Right ventricle myocardium superior (tissue), 1 donor: ENCODE measurements around the gene EPO. TPM values are rescaled to one million over a fixed set of nuclear protein-coding genes. Genes with fewer than 3 reads are reported as not detected.

Source experiments
- ATAC-seq: fragments of 200-7000 bp; cut with Tn5 transposase; one replicate; pipeline ENCODE4 v1.9.1; 2020; ENCODE audit warnings: mild to moderate bottlenecking; ENCODE audit not compliant: poor library complexity
- DNase-seq: peaks from one replicate; pipeline ENCODE4 v3.0.0-alpha.2; 2020
- intact Hi-C: fragments of 100-400 bp; cut with DNase I; formaldehyde crosslinking; loops from one replicate; pipeline ENCODE4 v1.11.2; 2022
- total RNA-seq: library from RNA; stranded (reverse); fragmentation: NEBNext Ultra II Directional; extraction: Animal tissue kit (Norgen Biotek cat#: 25700); gene quantifications from one replicate; pipeline ENCODE4 v1.2.1, GENCODE V29; 2021
- donor health status: DM: no; HTN: yes; CAD: no; lungs with severe emphysema.

The EPO gene
- total RNA-seq, 1 donor from 2014 or later = not detected

DNA sequence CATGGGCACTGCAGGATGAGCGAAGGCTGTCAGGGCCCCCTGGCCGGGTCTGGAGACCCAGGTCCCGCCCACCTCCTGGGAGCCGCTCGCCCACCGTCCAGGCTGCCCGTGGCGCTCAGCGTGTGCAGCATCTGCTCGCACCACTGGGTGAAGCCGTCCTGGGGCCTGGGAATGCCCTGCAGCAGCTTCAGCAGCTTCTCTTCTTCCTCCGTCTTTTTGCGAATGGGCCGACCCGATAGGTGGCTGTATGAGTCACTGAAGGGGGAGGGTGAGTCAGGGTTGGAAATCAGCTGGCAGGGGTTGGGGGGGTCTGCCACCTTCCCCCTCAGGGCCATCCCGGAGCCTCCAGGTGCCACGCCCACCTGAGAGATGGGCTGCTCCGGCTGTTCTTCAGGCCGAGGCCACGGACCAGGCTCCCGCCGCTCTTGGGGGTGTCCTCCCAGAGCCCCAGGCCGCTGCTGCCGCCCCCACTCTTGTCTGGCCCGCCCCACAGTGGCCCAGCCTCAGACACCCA is 38.0 kb upstream of the EPO start:
- ATAC-seq (no peak), DNase-seq (no peak)
- intact Hi-C loops = no loop called here

DNA sequence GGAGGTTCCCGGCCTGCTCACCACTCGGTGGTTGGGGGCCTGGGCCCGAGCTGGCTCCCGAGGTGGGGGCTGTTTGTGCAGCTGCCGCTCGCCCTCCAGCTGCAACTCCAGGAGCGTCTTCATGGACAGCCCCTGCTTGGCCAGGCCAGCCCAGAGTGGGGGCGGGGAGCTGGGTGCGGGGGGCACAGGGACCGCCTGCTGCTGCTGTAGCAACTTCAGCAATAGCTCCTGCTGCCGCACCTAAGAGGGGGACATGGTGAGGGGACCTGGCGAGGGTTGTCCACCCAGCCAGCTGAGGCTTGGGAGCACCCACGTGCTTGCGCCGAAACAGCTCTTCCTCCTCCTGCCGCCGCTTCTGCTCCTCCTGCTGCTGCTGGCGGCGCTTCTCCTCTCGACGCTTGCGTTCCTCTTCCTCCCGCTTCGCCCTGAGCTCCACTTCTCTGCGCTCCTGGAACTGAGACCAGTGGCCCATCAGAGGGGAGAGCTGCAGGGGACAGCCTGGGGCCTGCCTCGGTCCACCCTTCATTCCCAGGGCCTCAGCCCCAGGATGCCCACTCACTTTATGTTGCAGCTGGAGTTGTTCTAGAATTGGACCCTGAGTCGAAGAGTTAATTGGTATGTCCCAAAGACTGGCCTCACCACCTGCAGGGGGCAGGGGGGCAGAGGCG is 37.1 kb upstream of the EPO start:
- no peak for DNase-seq
- ATAC-seq = no peak
- intact Hi-C loops = no loop called here

GRCh38 chr7:100683659-100684533 is 36.4 kb upstream of the EPO start:
- ATAC-seq = no peak
- intact Hi-C loops = no loop called here
- no peak for DNase-seq

DNA sequence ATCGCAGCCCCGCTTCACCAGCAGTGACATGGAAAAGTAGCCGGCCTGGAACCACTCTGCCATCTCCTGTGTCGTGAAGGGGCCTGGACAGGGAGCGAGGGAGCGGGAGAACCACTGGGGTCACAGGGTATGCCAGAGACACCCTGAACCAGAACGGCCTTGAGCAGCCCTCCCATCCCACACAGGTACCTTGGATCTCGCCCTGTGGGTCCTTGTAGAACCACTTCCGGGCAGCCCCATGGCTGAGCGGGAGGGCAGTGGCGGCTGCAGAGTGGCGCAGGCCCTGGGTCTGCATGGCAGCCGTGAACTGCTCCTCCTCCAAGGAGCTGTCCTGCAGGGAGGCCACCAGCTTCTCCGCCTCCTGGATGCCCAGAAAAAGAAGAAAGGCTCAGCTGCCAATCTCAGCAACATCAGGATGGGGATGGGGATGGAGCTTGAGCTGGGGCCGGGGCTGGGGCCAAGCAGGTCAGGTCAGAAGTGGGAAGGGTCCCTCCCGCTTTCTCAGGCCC is 35.7 kb upstream of the EPO start:
- intact Hi-C loops = no loop called here
- ATAC-seq = no peak
- no peak for DNase-seq

GRCh38 chr7:100685049-100685605 is 35.1 kb upstream of the EPO start:
- intact Hi-C loops = no loop called here
- ATAC-seq (no peak), DNase-seq (no peak)

GRCh38 chr7:100685631-100686145 is 34.6 kb upstream of the EPO start:
- intact Hi-C loops = no loop called here
- ATAC-seq (no peak), DNase-seq (no peak)

GRCh38 chr7:100686201-100686821 is 34.0 kb upstream of the EPO start:
- ATAC-seq = no peak
- intact Hi-C loops = no loop called here
- no peak for DNase-seq

DNA sequence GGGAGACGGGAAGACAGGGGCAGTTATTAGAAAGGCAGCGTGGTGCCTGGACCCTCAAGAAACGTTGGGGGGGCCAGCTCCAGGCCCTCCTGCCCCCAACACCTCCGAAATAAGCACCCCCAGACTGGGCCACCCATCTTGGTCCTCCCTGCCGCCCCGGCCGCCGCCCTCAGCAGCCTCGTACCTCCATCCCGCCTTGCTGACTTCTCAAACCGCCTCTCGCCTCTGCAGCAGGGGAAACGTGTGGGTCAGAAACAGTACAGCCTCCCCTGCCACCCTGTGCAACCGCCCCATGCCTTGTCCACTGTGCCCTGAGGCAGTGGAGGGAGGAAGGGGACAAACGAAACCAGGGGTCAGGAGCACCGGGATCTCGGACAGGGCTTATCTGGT is 33.5 kb upstream of the EPO start:
- intact Hi-C loops = no loop called here
- ATAC-seq (no peak), DNase-seq (no peak)

DNA sequence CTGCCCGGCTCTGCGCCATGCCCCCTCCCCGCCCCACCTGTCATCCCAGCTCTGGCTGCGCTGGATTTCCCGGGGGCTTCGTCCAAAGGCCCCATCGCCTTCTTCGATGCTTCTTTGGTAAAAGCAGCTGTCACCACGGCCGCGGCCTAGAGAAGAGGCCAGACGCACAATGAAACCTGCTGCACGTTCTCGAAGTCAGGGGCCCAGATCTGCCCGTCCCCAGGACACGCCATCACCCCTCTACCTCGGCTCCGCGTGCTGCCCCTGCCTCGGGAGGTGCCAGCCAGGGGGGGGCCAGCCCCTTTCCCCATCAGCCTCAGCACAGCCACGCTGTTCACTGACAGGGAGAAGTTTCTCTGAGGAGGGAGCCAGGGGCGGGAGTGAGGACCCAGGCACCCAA is 33.0 kb upstream of the EPO start:
- intact Hi-C loops = no loop called here
- DNase-seq = no peak

DNA sequence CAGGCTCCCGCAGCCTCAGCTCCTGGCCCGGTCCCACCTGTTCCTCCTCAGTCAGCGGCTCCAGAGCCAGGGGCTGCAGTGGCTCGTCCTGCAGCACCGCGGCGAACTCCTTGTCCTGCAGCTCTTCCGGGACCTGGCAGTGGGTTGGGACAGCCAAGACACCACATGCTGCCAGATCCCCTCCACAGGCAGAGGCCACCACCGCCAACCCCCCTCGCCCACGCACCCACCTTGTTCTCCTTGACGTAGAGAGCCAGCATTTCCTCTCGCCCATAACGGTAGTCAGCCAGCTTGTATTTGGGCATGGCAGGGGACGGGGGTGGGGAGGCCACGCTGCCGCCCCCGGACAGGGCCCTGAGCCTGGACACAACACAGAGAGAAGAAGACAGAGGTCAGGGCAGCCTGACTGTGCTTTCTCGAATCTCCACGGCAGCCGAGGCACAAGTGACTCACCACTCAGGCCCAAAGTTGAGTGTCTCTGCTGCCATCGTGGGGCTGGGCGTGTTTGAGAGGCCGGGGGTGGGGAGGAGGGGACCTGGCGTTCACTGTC is 32.4 kb upstream of the EPO start:
- DNase-seq = no peak
- intact Hi-C loops = no loop called here
- ATAC-seq = no peak

More for the DNA sequence above, 33.0 kb upstream of the EPO start:
- no peak for ATAC-seq

GRCh38 chr7:100688326-100688860 is 31.9 kb upstream of the EPO start:
- ATAC-seq (no peak), DNase-seq (no peak)
- intact Hi-C loops = no loop called here

- intact Hi-C loops = loop anchor here (5.0 to 10.0 kb wide), 3 partner anchors 87 to 225 kb away; partner anchors contain the start of genes PCOLCE and SPACDR
- DNase-seq (no peak), ATAC-seq (no peak)
These were observed 30.8 kb upstream of the EPO start for GRCh38 chr7:100689230-100690135.

- DNase-seq (peak; percentile 89), ATAC-seq (peak; percentile 85)
- intact Hi-C loops = loop anchor here (5.0 to 10.0 kb wide), 3 partner anchors 90 to 227 kb away; partner anchors contain the start of genes PCOLCE and SPACDR
These were observed 28.3 kb upstream of the EPO start for GRCh38 chr7:100691676-100692577.

DNA sequence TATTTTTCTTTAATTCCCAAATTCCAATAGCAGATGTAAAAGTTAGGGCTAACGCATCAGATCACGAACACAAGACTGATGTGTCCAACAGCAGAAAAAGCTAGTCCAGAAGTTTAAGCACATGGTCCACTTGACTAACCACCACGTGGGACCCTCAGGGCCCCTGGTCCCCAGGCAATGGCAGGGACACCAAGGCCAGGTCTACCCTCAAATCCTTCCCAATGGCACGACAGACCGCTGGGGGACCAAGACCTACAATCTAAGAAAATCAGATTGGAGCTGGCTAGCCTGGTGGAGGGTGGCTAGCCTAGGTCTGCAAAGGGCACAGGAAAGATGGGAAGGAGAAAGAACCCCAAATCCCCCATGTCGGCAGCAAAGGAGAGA is 27.7 kb upstream of the EPO start:
- DNase-seq (no peak), ATAC-seq (no peak)
- intact Hi-C loops = loop anchor here (5.0 to 10.0 kb wide), 3 partner anchors 90 to 228 kb away; partner anchors contain the start of genes PCOLCE and SPACDR

- intact Hi-C loops = loop anchor here (5.0 to 10.0 kb wide), 3 partner anchors 91 to 229 kb away; partner anchors contain the start of genes PCOLCE and SPACDR
- no peak for DNase-seq
- ATAC-seq = peak; percentile 1
These were observed 26.8 kb upstream of the EPO start for GRCh38 chr7:100693312-100694097.
